Stimulated activated CD4-positive, alpha-beta T cell treated with anti-CD3 and anti-CD28 coated beads, Interleukin-15, amount 100 ng/mL, for 1 hour (primary cell): ENCODE results near the gene PTPRF.
"Not testable (repeated sequence)": the region's sequence is repeated elsewhere in the genome, so short reads cannot be mapped to it uniquely, and the experiment has no call there.

Experiments used
- DNase-seq, 2 donors: peaks; one replicate each; pipeline ENCODE4 v3.0.0-alpha.2; 2020; ENCODE audit warnings: low read depth in 1 of 2, low spot score in 1 of 2

PTPRF gene

DNA sequence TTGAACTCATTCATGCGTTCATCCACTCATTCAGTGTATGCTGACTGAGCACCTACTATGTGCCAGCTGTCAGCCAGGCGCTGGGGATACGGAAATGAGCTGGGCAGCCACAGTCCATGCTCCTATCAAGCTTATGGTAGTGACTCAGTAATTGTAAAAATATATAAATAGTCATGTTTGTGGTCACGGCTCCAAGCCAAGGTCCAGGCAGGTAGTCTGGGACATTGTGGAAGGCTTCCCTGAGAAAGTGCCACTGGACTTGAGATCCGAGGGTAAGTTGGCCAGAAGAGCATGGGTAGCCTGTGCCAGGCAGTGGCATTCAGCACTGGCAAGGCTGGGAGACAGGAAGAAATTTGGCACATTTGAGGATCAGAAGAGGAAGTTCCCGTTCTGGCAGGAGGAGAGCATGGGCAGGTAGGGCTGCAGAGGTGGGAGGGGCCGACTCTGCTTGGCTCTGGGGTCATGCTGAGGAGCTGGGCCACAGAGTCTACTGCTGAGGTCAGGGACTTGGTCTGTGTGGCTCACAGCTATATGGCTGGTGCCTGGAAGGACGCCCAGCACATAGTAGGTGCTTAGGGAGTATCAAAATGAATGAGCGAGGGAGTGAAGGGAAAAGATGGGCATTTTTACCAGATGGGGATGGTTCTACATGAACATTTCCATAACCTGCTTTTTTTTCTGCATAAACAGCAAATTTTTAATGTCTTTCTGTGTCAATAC is 6.9 kb downstream of the PTPRF start:
- DNase-seq: no peak

DNA sequence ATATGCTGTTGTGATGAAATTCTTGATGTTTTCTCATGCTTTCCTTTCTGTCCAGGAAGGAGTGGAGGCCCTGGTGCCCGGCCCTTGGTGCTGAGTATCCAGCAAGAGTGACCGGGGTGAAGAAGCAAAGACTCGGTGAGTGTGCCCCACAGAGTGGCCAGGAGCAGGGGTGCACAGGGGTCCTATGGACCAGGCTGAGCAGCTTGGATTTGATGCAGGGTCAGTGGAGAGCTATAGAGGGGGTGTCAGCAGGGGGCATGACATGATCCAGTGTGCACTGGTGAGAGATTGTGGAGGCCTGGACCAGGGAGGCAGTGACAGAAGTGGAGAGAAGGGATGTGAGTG is 7.4 kb downstream of the PTPRF start:
- no peak for DNase-seq

DNA sequence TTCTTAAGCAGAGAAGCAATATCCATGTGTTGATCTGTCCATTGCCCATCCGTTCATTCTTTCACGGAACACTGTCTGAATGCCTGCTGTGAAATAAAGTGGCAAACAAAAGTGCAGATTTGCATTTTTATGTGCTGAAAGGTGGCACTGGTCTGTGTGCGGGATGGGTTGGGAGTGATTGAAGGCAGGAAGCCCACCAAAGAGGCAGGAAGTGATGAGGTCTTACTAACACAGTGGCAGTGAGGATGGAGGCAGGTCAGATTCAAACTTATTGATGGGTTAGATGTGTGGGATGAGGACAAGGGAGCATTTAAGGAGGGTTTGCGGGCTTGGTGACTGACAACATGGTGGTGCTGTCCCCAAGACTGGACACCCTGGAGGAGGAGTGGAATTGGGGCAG is 8.3 kb downstream of the PTPRF start:
- DNase-seq: no peak

DNA sequence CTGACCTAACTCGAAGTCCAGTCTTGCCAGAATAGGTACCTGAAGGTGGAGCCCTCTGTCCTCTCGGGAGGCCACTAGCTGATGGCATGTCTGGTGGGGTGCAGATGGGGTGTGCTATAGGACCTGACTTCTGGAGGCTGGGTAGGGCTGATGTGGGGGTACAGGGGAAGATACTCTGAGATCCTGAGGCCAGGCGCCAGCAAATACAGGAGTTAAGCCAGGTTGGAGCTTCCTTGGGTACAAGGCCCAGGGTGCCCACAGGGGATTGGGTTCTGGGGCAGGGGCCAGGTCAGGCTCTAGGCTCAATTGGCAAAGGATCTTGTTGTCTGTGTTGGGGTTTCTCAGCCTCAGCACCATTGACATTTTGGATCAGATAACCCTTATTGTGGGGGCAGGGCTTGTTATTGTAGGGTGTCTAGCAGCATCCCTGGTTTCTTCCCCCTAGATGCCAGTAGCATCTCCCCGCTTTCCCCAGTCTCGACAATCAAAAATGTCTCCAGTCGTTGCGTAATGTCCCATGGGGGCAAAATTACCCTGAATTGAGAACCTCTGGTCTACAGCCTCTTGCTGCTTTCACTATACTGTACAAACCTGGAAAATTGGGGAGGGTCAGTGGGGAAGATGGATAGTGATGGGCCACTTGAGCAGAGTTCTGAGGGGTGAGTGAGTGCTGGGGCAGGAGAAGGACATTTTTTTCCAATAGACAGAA is 9.2 kb downstream of the PTPRF start:
- no peak for DNase-seq

DNA sequence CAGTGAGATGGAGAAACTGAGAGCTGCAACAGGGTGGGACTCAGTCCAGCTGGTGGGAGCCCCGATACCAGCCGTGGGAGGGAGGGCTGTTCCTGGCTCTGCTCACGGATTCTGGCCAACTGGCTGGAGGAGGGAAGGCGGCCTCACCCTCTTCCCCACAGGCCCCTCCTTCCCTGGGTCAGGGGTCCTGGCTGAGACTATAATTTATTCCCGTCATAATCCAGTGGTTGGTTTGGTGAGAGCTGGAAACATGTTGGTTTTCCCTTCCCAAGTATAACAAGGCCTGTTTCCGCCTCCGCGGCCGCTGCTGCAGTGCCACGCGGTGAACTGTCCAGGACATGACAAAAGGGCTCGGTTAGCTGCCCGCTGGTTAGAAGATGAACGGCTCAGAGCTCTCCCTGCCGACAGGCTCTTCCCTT is 10.0 kb downstream of the PTPRF start:
- DNase-seq: no peak

DNA sequence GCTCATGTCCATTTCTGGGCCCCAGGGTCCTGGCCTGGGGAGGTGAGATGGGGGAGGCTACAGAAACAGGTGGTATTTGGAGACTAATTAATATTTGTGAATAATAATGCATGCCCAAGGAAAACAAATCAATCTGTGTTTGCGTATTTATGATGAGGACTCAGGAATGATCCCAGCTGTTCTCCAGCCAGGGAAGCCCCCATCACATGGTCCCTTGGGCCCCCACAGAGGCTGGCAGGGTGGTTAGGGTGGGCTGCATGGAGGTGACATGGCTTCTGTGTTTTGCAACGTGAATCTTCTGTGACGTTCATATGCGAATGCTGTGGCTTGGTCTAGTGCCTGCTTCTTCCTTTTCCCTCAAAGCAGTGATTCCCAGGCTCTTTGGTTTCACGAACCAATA is 10.5 kb downstream of the PTPRF start:
- no peak for DNase-seq

DNA sequence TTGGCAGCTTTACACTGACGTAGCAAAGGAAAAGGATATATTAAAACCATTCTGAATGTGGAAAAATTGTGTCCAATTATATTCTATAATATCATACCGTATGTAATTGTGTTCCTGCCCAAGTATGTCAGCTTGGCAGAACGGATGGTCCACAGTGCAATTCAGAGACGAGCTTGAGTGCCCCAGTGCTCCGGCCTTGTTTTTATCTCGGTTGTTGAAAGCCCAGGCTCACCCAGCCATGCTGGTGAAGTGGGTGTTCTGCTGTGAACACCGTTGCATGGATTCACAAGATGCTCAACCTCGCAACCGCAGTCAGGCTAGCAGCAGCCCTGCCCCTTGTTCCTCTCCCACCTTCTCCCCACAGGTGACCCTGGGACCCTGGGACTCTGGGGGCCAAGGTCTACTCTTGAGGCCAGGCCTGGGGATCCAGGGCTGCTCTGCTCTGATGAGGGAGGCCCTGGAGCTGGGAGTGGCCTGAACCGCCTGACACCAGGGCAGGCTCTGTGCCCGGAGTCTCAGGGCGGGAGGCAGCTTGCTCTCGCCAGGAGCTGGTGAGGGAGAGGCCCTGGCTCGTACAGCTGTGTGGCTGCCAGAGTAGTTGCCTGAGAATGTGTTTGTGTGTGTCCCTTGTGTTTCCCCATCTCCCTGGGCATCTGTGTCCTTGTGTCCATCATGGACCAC is 11.2 kb downstream of the PTPRF start:
- no peak for DNase-seq

DNA sequence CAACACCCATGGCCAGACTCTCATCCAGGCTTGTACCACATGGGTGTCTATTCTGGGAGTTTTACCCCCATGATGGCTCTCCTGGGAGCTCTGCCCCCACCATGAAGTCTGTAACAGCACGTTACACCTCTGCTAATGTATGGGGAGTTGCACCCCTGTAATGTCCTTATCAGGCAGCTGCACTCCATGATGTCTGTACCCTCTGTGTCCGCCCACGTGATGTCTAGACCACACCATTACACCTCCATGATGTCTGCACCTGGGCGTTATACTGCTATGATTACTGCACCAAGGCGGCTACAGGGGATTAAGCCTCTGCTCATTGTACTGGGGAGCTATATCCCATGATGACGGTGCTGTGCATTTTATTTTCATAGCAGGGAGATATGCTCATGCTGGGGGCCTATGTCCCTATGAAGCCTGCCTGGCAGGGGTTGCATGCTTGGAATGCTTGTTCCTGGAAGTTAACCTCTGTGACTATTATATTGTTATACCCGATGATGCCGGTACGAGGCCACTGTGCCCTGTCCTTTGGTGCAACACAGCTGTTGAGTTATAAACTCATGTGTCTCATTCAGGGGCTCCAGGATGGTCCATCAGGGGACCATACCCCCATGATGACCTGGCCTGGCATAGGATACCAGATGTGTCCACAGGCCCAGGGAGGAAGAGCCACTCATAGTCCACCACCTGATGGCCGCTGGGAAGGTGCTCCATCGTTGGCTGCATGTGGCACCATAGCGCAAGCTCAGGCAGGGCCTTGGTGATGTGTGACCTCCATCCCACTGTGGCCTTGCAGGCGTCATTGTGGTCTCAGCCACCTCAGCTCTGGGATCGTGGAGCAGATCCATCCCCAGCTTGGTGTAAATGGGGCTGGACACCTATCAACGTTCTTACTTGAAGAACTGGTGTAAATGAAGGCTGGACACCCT is 12.1 kb downstream of the PTPRF start:
- no peak for DNase-seq

DNA sequence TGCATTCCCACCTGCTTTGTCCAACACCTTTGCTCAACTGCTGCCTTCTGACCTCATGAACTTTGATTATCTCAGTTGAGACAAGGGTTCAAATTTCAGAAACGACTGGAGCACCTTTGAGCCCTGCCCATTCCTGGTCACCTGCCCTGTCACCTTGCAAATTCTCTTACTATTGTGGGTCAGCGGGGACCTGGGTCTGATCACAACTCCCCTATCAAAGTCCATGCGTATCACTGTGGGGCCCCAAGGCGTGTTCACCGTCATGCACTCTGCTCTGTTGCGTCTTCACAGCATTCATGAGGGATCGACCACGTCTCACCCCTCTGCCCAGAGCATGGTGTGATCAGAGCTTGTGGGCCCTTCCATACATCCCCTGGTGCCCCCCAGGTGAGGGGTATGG is 12.9 kb downstream of the PTPRF start:
- DNase-seq: no peak

DNA sequence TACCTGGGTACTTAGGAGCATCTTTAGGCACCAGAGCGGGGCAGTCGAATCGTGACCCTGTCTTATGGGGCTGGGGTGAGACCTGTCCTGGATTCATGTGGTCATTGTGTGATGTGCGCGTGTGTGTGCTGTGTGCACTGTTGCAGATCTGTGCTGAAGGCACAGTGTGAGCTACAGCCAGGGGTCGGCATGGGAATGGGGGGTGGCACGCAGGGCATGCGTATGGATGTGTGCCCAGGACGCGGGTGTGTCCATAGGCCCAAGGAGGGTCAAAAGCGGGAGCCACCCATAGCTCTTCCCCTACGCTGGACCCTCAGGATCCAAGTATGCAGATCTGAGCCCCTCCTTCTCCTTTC is 14.6 kb downstream of the PTPRF start:
- DNase-seq: no peak

DNA sequence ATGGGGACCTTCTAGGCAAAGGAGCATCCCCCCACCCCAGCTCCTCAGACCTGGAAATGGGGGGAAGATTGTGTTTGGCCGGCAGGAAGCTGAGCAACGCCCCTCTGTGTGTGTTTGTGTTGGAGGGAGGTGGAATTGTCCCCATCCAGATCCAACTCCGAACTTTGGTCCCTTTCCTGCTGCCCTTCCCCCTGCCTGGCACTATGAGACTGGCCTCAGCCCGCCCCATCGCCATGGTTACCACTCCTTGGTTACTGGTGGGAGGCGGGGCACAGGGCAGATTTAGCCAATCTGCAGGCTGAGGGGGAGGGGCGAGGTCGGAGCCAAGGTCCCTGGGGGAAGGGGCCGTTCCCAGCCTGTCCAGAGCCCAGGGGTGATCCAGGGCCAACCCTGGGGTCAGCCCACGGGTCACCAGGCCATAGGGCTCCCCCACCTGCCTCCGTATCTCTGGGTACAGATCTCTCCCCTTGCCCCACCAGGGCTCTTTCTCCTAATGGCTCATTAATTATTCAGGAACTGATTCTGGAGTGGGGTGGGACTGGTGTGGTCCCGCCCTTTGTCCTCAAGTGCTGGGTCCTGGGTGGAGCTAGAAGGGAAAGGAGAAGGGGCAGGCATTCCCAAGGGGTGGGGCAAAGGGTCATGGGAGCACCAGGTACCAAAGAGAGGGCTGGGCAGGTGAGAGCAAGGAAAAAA is 15.2 kb downstream of the PTPRF start:
- DNase-seq: no peak

DNA sequence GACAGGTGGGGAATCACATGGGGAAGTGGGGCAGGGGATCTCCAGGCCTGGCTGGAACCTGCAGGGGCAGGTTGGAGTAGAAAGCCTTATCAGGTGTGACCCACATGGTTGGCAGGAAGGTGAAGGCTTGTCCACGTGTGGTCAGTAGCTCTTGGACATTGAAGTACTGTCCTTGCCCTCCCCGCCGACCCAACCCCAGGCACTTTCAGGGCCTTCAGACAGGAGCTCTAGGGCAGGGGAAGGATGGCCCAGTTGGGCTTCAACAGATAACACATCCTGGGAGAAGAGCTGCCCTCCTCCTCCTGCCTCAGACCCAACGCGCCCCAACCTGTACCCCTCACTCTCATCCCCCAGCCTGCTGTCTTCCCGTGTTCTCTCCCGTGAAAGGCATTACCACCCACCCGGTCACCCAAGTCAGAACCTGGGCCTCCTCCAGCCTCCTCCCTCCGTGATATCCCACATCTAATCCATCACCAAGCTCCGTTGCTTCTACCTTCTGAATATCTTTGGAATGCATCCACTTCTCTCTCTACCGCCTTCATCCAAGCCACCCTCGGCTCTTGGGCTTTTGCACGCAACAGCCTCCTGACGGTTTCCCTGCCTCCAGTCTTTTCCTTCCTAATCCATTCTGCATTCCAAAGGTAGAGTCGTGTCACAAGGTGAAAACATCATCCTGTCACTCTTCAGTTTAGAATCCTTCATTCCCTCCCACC is 15.9 kb downstream of the PTPRF start:
- DNase-seq: no peak

DNA sequence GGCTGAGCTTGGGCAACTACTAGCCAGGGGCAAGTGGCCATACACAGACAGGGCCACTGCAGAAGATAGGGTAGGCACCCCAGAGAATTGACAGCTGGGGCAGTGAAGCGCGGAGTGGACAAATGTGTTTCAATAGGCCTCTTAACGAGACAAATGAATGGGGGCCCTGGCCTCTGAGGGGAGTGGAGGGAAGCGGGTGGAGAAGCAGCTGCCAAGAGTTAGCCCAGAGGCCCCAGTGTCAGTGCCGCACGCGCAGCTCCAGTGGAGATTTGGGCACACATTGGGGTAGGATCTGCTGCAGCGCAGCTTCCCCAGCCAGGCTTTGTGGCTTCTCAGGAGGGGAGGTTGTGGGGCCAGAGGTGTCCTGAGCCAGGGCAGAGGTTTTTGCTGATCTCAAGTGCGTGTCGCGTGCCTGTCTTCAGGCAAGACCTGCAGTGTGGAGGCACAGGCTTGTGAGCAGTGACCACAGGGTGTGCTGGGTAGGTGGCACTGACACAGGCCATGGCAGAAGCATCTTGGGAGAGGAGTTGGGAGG is 16.9 kb downstream of the PTPRF start:
- no peak for DNase-seq

DNA sequence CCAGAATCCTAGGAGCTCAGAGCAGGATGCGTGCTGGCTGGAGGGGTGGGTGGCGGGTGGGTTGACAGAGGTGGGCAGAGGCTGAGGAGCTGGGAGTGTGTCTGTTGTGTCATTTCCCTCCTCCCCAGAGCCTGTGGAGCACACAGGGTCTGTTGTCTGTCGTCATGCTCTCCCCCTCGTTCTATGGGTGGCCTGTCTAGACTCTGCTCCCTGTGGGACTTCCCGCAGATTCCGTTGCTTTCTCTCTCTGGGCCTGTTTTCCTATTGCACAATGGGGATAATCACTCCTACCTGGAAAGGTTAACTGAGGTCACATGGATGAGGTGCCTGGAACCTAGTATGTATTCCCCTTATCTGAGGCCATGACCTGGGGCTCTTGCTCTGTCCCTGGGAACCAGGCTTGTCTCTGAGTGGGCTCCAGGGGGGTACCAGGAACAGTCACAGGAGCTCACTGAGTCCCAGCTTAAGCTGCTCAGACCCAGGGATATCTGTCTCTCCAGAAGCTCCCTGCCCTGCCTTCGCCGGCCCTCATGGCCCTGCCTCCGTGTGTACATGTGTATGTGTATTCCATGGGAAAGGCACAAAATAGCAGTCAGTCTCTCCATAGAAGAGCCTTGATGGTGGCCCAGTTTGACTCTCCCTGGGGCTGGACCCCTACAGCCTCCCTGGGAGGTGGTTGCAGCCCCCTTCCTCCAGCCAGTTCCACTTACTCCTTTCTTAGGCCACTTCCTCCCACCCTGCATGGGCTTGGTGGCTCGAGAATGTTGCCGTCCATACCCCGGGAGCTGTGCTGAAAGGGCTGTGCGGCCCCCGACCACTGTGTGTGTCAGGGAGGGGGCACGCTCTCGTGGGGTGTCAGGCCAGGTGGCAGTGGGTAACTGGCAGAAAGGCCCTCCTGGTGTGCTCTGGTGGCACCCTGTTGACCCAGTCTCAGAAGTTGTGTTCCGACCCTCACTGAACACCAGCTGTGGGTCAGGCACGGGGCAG is 17.9 kb downstream of the PTPRF start:
- no peak for DNase-seq

DNA sequence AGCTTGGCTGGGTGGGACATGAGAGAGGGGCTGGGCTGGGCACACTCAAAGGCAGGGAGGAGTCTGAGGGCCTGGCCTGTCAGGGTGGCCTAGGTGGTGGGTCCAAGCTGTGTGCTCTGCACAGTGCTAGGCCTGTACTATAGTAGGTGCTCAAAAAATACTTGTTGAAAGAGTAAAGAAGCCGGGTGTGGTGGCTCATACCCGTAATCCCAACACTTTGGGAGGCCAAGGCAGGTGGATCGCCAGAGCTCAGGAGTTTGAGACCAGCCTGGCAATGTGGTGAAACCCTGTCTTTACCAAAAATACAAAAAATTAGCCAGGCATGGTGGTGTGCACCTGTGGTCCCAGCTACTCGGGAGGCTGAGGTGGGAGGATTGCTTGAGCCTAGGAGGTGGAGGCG is 18.7 kb downstream of the PTPRF start:
- not testable (repeated sequence) for DNase-seq

DNA sequence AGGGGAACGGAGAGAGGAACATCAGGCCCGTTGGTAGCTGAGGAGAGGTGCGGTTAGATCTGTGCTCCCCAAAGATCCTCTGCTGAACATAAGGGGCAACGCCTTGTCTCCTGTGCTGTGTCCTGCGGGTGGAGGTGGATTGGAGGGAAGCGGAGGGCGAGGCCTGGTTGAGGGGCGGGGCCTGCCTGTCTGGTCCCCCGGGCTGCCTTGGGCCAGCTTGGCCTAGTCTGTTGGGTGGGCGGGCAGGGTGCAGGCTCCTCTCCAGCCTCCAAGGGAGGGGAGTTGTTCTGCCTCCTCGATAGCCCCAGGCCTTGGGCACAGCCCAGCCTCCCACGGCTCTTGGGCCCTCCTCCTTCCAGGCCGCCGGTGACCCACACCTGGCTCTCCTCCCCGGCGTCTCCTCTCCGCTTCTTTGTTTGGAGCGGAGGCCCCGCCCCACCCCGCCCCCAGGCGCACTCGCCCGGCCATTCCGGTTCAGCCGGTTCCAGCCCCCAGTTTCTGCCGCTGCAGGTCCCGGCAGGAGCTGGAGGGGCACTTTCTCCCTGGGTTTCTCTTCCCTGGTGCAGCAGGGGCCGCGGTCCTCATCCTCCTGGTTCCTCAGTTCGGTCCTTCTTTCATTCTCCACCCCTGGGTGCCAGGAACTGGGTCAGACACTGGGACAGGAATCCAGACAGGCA is 19.4 kb downstream of the PTPRF start:
- DNase-seq: no peak

DNA sequence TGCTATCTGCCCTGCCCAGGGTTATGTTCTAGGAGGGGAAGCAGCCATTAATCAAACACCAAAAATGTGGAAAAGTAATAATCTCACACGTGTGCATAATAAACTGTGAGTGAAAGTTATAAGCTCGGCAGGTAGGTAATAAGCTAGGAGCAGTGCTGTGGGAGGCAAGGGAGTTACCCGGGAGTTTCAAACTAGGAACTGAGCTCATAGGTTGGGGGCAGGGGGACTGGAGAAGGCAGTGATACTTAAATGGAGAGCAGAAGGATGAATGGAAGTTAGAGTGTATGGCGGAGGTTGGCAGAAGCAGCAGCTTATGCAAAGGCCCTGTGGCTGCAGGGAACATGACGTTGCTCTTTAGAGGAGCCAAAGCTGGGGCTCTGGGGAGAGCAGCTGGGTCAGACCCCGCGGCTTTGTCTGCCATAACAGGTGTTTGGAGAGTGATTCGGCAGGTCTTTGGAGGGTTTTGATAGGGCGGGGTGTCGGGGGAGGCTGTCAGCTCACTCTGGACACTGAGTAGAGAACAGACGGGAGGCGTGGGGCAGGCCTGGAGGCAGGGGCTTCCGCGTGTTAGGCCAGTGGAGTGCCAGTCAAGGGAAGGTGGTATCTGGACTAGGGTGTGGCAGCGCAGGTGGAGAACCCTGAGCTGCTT is 20.0 kb downstream of the PTPRF start:
- no peak for DNase-seq

DNA sequence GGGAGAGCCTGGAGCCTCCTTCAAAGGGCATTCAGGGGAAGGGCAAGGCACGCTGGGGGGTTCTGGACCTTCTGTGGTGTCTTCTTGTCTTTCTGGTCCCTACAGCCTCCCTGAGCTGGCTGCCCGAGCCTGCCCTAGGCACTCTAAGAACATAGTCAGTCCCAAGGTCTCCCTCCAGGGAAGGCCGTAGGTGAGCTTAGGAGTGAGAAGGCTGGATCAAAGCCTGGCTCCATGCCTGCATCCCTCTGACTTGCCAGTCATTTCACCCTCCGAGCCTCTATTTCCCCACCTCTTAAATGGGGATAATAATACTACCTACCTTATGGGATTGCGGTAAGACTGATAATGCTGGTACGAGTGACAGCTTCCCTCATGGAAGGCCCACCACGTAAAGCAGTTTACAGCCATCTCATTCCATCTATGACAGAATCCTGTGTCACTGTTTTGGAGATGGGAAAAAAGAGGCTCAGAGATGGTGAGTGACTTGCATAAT is 20.8 kb downstream of the PTPRF start:
- DNase-seq: no peak
